HG03432 (cell line): ENCODE data around the gene KHNYN.
"Not testable (repeated sequence)": the region's sequence is repeated elsewhere in the genome, so short reads cannot be mapped to it uniquely, and the experiment has no call there.

Experiments
- ATAC-seq: cut with Tn5 transposase; IDR thresholded peaks from one replicate; pipeline ENCODE4 v1.9.1; 2021; ENCODE audit warnings: mild to moderate bottlenecking, moderate library complexity; ENCODE audit not compliant: unreplicated experiment

The KHNYN gene

GRCh38 chr14:24465805-24466204 lies 36.1 kb downstream of the KHNYN start:
- no peak for ATAC-seq

GRCh38 chr14:24470450-24470849 lies 40.7 kb downstream of the KHNYN start:
- not testable (repeated sequence) for ATAC-seq

GRCh38 chr14:24473211-24473610 lies 43.5 kb downstream of the KHNYN start:
- ATAC-seq = no peak

- no peak for ATAC-seq
Measured at GRCh38 chr14:24475261-24475660, 45.5 kb downstream of the KHNYN start.

- not testable (repeated sequence) for ATAC-seq
Measured at GRCh38 chr14:24479999-24480398, 50.2 kb downstream of the KHNYN start.

- peak; percentile 85 for ATAC-seq
Measured at GRCh38 chr14:24481622-24482324, 52.0 kb downstream of the KHNYN start.

GRCh38 chr14:24482699-24483303 lies 53.0 kb downstream of the KHNYN start:
- not testable (repeated sequence) for ATAC-seq

GRCh38 chr14:24483604-24484252 lies 54.0 kb downstream of the KHNYN start:
- no peak for ATAC-seq
